HEK293 (cell line): ENCODE measurements around the gene EIF3B.

Experiments
- CTCF ChIP-seq: fragments of 450-650 bp; formaldehyde crosslinking; IDR thresholded peaks from 2 replicates; pipeline ENCODE4 v1.5.1; 2016; ENCODE audit warnings: missing biosample characterization, missing genetic modification characterization
- ZEB2 ChIP-seq: fragments of 450-650 bp; formaldehyde crosslinking; IDR thresholded peaks from 2 replicates; pipeline ENCODE4 v1.5.1; 2016; ENCODE audit warnings: missing biosample characterization, missing genetic modification characterization

DNA sequence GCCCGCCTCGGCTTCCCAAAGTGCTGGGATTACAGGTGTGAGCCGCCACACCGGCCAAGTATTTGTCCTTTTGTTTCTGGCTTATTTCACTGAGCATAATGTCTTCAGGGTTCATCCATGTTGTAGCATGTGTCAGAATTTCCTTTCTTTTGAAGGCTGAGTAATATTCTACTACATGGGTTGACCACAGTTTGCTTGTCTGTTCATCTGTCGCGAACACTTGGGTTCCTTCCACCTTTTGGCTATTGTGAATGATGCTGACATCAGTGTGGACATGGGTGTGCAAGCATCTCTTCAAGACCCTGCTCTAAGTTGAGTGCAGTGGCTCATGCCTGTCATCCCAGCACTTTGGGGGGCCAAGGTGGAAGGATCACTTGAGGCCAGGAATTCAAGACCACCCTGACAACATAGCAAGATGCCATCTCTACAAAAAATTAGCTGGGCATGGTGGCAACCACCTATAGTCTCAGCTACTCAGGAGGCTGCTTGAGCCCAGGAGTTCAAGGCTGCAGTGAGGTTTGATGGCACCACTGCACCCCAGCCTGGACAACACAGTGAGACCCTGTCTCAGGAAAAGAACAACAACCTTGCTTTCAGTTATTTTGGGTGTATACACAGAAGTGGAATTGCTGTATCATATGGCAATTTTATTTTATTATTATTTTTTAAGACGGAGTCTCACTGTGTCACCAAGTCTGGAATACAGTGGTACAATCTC, 65.7 kb downstream of the EIF3B start:
- TF ChIP-seq CTCF (tag by site-specific recombination) = no peak
- no peak for TF ChIP-seq ZEB2
